ENCODE data around the gene SLC17A1.
"Not testable (repeated sequence)": the region's sequence is repeated elsewhere in the genome, so short reads cannot be mapped to it uniquely, and the experiment has no call there.

Gene SLC17A1

GRCh38 chr6:25755483-25755882, 76.4 kb downstream of the SLC17A1 start:
- DNase-seq, result no peak

GRCh38 chr6:25754535-25754934, 77.3 kb downstream of the SLC17A1 start, which contains the start of gene SLC17A4:
TSS of gene SLC17A4 (plus strand) at chr6:25754742. CDS start at chr6:25761963, 7,221 bp downstream.
- no peak for DNase-seq

GRCh38 chr6:25753079-25753478, 78.8 kb downstream of the SLC17A1 start:
- DNase-seq, result no peak

- DNase-seq, result peak; percentile 31
Measured at GRCh38 chr6:25750906-25751305, 80.9 kb downstream of the SLC17A1 start.

- no peak for DNase-seq
Measured at GRCh38 chr6:25749837-25750236, 82.0 kb downstream of the SLC17A1 start.

GRCh38 chr6:25748601-25749517, 83.0 kb downstream of the SLC17A1 start:
- DNase-seq, result not testable (repeated sequence)

- no peak for DNase-seq
Measured at GRCh38 chr6:25748049-25748448, 83.8 kb downstream of the SLC17A1 start.

- no peak for DNase-seq
Measured at GRCh38 chr6:25747477-25747876, 84.4 kb downstream of the SLC17A1 start.

- DNase-seq, result no peak
Measured at GRCh38 chr6:25746968-25747367, 84.9 kb downstream of the SLC17A1 start.

- no peak for DNase-seq
Measured at GRCh38 chr6:25745836-25746235, 86.0 kb downstream of the SLC17A1 start.

GRCh38 chr6:25743868-25744267, 88.0 kb downstream of the SLC17A1 start:
- DNase-seq, result no peak

GRCh38 chr6:25735261-25735660, 96.6 kb downstream of the SLC17A1 start:
- DNase-seq, result no peak

All from NCI-H2171 treated with DMSO at 0.1 percent for 48 hours (cell line).